A673 (cell line): ENCODE data around the gene OR4D5. TPM values are rescaled to one million over a fixed set of nuclear protein-coding genes. Genes with fewer than 3 reads are reported as not detected.

Experiments used
- BruUV-seq: library from RNA; stranded (reverse); fragments of 400-500 nt; replicated peaks from 2 replicates; lab custom pipeline; 2021; lab: Mats Ljungman, UMichigan
- CTCF ChIA-PET: fragments of 300-600 bp; sonication (Branson Sonifier 250); formaldehyde crosslinking; loops from one replicate; lab custom pipeline; 2022; ENCODE audit warnings: antibody characterized with exemption; lab: Charles Lee
- POLR2A ChIA-PET: fragments of 300-600 bp; sonication (Branson Sonifier 250); formaldehyde crosslinking; loops from one replicate; lab custom pipeline; 2022; ENCODE audit warnings: antibody characterized with exemption; ENCODE audit not compliant: low non-redundant PET; lab: Charles Lee
- DNase-seq: peaks from one replicate; pipeline ENCODE4 v3.0.0-alpha.2; 2015; ENCODE audit warnings: low spot score
- H3K27ac ChIP-seq: fragments of 200-600 bp; sonication (generic); 2 replicates; pipeline ENCODE4 v1.5.1; 2016; ENCODE audit warnings: mixed run types, low read depth, mild to moderate bottlenecking, mixed read lengths, antibody characterized with exemption, low read length; ENCODE audit not compliant: poor library complexity, severe bottlenecking
- H3K27me3 ChIP-seq: fragments of 200-600 bp; sonication (generic); replicated peaks from 2 replicates; pipeline ENCODE4 v1.6.1; 2017; ENCODE audit warnings: mixed run types, low read depth, mild to moderate bottlenecking, mixed read lengths, antibody characterized with exemption, low read length; ENCODE audit not compliant: insufficient read depth, poor library complexity
- H3K36me3 ChIP-seq: fragments of 200-600 bp; sonication (generic); 2 replicates; pipeline ENCODE4 v1.6.1; 2016; ENCODE audit warnings: mixed run types, mild to moderate bottlenecking, mixed read lengths, antibody characterized with exemption, low read length; ENCODE audit not compliant: insufficient read depth, poor library complexity, severe bottlenecking
- H3K4me1 ChIP-seq: fragments of 200-600 bp; sonication (generic); 2 replicates; pipeline ENCODE4 v1.6.1; 2017; ENCODE audit warnings: mixed run types, mild to moderate bottlenecking, mixed read lengths, antibody characterized with exemption, low read length; ENCODE audit not compliant: insufficient read depth, poor library complexity, severe bottlenecking
- H3K4me3 ChIP-seq: fragments of 200-600 bp; sonication (generic); 2 replicates; pipeline ENCODE4 v1.5.1; 2016; ENCODE audit warnings: low read depth, mixed run types, mild to moderate bottlenecking, mixed read lengths, low read length; ENCODE audit not compliant: poor library complexity, severe bottlenecking
- H3K9me3 ChIP-seq: fragments of 200-600 bp; sonication (generic); 2 replicates; pipeline ENCODE4 v1.6.1; 2016; ENCODE audit warnings: mixed run types, low read depth, mild to moderate bottlenecking, mixed read lengths, antibody characterized with exemption, low read length; ENCODE audit not compliant: poor library complexity, severe bottlenecking
- CTCF ChIP-seq: fragments of 300-800, 200-600 bp; sonication (generic); conservative IDR thresholded peaks from 2 replicates; pipeline ENCODE4 v1.5.1; 2017; ENCODE audit warnings: low read depth, mild to moderate bottlenecking, antibody characterized with exemption, low read length, moderate library complexity, mixed read lengths
- EZH2 ChIP-seq: fragments of 200-600 bp; sonication (generic); IDR thresholded peaks from 2 replicates; pipeline ENCODE4 v1.6.1; 2017; ENCODE audit warnings: borderline replicate concordance, low read depth, mild to moderate bottlenecking, mixed read lengths, antibody characterized with exemption, low read length; ENCODE audit not compliant: poor library complexity, severe bottlenecking
- intact Hi-C: fragments of 100-400 bp; cut with micrococcal nuclease; formaldehyde crosslinking; loops from one replicate; pipeline ENCODE4 v1.10.0; 2022; ENCODE audit not compliant: unreplicated experiment
- total RNA-seq: library from RNA; stranded (reverse); gene quantifications from 2 replicates; pipeline ENCODE4 v1.2.3, GENCODE V29; 2021

The OR4D5 gene
- total RNA-seq, 1 experiment from 2014 or later: not detected

DNA sequence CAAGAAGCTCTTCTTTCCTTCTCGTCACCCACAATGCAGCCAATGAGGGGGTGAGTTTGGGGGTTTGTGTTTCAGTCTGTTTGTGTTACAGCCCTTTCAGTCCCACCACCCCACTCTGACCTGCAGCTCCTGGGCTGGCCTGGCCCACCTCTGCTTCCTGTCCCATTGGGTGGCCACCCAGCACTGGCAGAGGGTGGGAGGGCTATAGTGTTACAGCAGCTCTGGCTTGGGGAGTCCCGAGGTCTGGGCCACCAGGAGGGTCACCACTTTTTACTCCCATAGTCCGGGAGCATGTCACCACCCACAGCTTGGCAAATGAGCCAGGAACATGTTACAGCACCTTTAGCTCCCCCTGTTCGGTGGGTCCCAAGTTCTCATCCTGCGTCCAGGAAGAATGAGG is 39.9 kb downstream of the OR4D5 start:
- no peaks in the 10 kb centered on the region for H3K4me1 ChIP-seq
- H3K4me3 ChIP-seq: no peak overlapping the region
- H3K9me3 ChIP-seq: no peaks in the 10 kb centered on the region
- BruUV-seq: no TSS peak
- no peaks in the 10 kb centered on the region for H3K27me3 ChIP-seq
- intact Hi-C loops: no loop called here
- ChIA-PET CTCF (no interaction called here), POLR2A (no interaction called here)
- no peak for DNase-seq
- no peaks in the 10 kb centered on the region for H3K36me3 ChIP-seq
- H3K27ac ChIP-seq: no peak overlapping the region
- TF ChIP-seq CTCF: no peak
- TF ChIP-seq EZH2: no peak

Other genes starting within 250 kb of the OR4D5 start
- 28.5 and 31.0 TPM in 2 replicates for gene ZNF202, start 198.0 kb upstream of the OR4D5 start, total RNA-seq
- not detected in 2 replicates for gene OR6X1, start 185.1 kb upstream of the OR4D5 start, total RNA-seq
- not detected in 2 replicates for gene OR6M1, start 133.3 kb upstream of the OR4D5 start, total RNA-seq
- gene TMEM225, start 53.9 kb upstream of the OR4D5 start, total RNA-seq: not detected in 2 replicates
- not detected in 2 replicates for gene OR8D4, start 37.5 kb upstream of the OR4D5 start, total RNA-seq
- gene OR6T1, start 4.2 kb downstream of the OR4D5 start, total RNA-seq: not detected in 2 replicates
- not detected in 2 replicates for gene OR10S1, start 38.2 kb downstream of the OR4D5 start, total RNA-seq
- not detected in 2 replicates for gene OR10G6, start 55.5 kb downstream of the OR4D5 start, total RNA-seq
- gene OR10G4, start 73.4 kb downstream of the OR4D5 start, total RNA-seq: not detected in 2 replicates
- gene OR10G9, start 83.4 kb downstream of the OR4D5 start, total RNA-seq: not detected in 2 replicates
- gene OR10G8, start 87.2 kb downstream of the OR4D5 start, total RNA-seq: not detected in 2 replicates
- gene OR10G7, start 101.7 kb downstream of the OR4D5 start, total RNA-seq: not detected in 2 replicates
- 11.2 and 12.8 TPM in 2 replicates for gene VWA5A, start 175.8 kb downstream of the OR4D5 start, total RNA-seq
- not detected in 2 replicates for gene OR10D3, start 243.7 kb downstream of the OR4D5 start, total RNA-seq